ENCODE measurements around the gene MACROH2A2. TPM values are rescaled to one million over a fixed set of nuclear protein-coding genes. Genes with fewer than 3 reads are reported as not detected.

The MACROH2A2 gene
- total RNA-seq, 8 experiments from 2014 or later: 2.7 to 171 (median 77.5) TPM

Other genes starting within 250 kb of the MACROH2A2 start
- 1 to 10 TPM; 1.5 to 9.6 (median 4.2) TPM for gene AIFM2, start 80.0 kb downstream of the MACROH2A2 start, total RNA-seq
- 10 to 100 TPM in 3 of 8 experiments, 1 to 10 TPM in 5; 5.2 to 15.9 (median 7.9) TPM for gene TYSND1, start 93.9 kb downstream of the MACROH2A2 start, total RNA-seq
- gene SAR1A, start 117.7 kb downstream of the MACROH2A2 start, total RNA-seq: 100 to 1,000 TPM in 2 of 8 experiments, 10 to 100 TPM in 6; 65.3 to 140 (median 79.2) TPM
- 100 to 1,000 TPM; 113 to 213 (median 168) TPM for gene PPA1, start 180.6 kb downstream of the MACROH2A2 start, total RNA-seq
- under 1 TPM in 7 of 8 experiments, not detected in 1; 0.04 to 0.28 (median 0.09) TPM for gene NPFFR1, start 231.2 kb downstream of the MACROH2A2 start, total RNA-seq

Data from motor neuron (in vitro differentiated cells).